SK-N-SH (cell line): ENCODE measurements around the gene MRPS12. TPM values are rescaled to one million over a fixed set of nuclear protein-coding genes. Genes with fewer than 3 reads are reported as not detected.

Source experiments
- CTCF ChIA-PET: fragments of 300-600, 350-600 bp; formaldehyde crosslinking; extraction: SDS; loops from one replicate; lab custom pipeline; 2021; lab: Yijun Ruan, JAX
- POLR2A ChIA-PET: fragments of 350-600 bp; sonication (Branson Sonifier 250); formaldehyde crosslinking; extraction: SDS; loops from one replicate; lab custom pipeline; 2020; ENCODE audit warnings: antibody characterized with exemption, inconsistent platforms; lab: Yijun Ruan, JAX
- DNase-seq: peaks from one replicate; pipeline ENCODE4 v3.0.0; 2012
- H2AFZ ChIP-seq: fragments of 200-600 bp; sonication (generic); 2 replicates; pipeline ENCODE4 v1.8.1; 2016; ENCODE audit warnings: antibody characterized with exemption, mild to moderate bottlenecking, low read depth
- H3F3A ChIP-seq: fragments of 200-600 bp; sonication (generic); replicated peaks from 2 replicates; pipeline ENCODE3; 2016; ENCODE audit warnings: antibody characterized with exemption, mild to moderate bottlenecking; ENCODE audit not compliant: insufficient read depth
- H3K27ac ChIP-seq, 2 experiments: fragments of 200-500 bp in 1 of 2; fragments of 200-600 bp in 1 of 2; sonication (Bioruptor generic) in 1 of 2; sonication (generic), shearing (Covaris generic) in 1 of 2; 2 replicates each; pipeline versions ENCODE4 v1.5.1 to v1.6.1; 2014 to 2016; ENCODE audit warnings: low read depth in 2 of 2, inconsistent platforms in 1 of 2, low read length in 1 of 2, mild to moderate bottlenecking in 1 of 2, mixed read lengths in 1 of 2
- H3K27me3 ChIP-seq: fragments of 200-600 bp; sonication (generic), shearing (Covaris generic); 2 replicates; pipeline ENCODE4 v1.6.1; 2016; ENCODE audit warnings: mixed run types; ENCODE audit not compliant: insufficient read depth
- H3K36me3 ChIP-seq, 2 experiments: fragments of 200-500 bp in 1 of 2; fragments of 200-600 bp in 1 of 2; sonication (Bioruptor generic) in 1 of 2; sonication (generic) in 1 of 2; replicated peaks in 1 of 2; 2 replicates each; pipeline versions ENCODE3 to v1.5.1; 2014 to 2016; ENCODE audit warnings: low read length in 1 of 2, mild to moderate bottlenecking in 1 of 2; ENCODE audit not compliant: insufficient read depth in 2 of 2, control insufficient read depth in 1 of 2
- H3K4me1 ChIP-seq, 2 experiments: fragments of 200-500 bp in 1 of 2; fragments of 200-600 bp in 1 of 2; sonication (Bioruptor generic) in 1 of 2; sonication (generic), shearing (Covaris generic) in 1 of 2; 2 replicates each; pipeline versions ENCODE4 v1.5.1 to v1.6.1; 2014 to 2016; ENCODE audit warnings: low read depth in 1 of 2, low read length in 1 of 2, mixed run types in 1 of 2; ENCODE audit not compliant: insufficient read depth in 2 of 2, control insufficient read depth in 1 of 2
- H3K4me2 ChIP-seq: fragments of 200-600 bp; sonication (generic), shearing (Covaris generic); 2 replicates; pipeline ENCODE4 v1.6.1; 2017; ENCODE audit warnings: mixed run types
- H3K4me3 ChIP-seq, 2 experiments: fragments of 200-500 bp in 1 of 2; fragments of 200-600 bp in 1 of 2; sonication (Bioruptor generic) in 1 of 2; sonication (generic), shearing (Covaris generic) in 1 of 2; 2 replicates each; pipeline versions ENCODE4 v1.5.1 to v1.8.1; 2014 to 2016; ENCODE audit warnings: low read depth in 2 of 2, inconsistent platforms in 1 of 2, low read length in 1 of 2, mild to moderate bottlenecking in 1 of 2, mixed read lengths in 1 of 2, moderate library complexity in 1 of 2
- H3K79me2 ChIP-seq: fragments of 200-600 bp; sonication (generic); 2 replicates; pipeline ENCODE4 v1.8.1; 2017; ENCODE audit warnings: mild to moderate bottlenecking; ENCODE audit not compliant: insufficient read depth
- H3K9ac ChIP-seq: fragments of 200-600 bp; sonication (generic); 2 replicates; pipeline ENCODE4 v1.6.1; 2017; ENCODE audit warnings: mixed run types
- H3K9me2 ChIP-seq: fragments of 200-600 bp; sonication (generic); 2 replicates; pipeline ENCODE4 v1.6.1; 2017; ENCODE audit warnings: mixed run types
- H3K9me3 ChIP-seq: fragments of 200-600 bp; sonication (generic); 2 replicates; pipeline ENCODE4 v1.6.1; 2017; ENCODE audit warnings: mixed run types, mild to moderate bottlenecking, moderate library complexity
- H4K20me1 ChIP-seq: fragments of 200-600 bp; sonication (generic); 2 replicates; pipeline ENCODE4 v1.6.1; 2017; ENCODE audit warnings: mild to moderate bottlenecking, mixed run types; ENCODE audit not compliant: insufficient read depth
- EP300 ChIP-seq, 2 experiments: IDR thresholded peaks; 2 replicates each; pipeline versions ENCODE4 v1.4.0 to v1.6.1; 2012; ENCODE audit warnings: borderline replicate concordance in 1 of 2, low read depth in 1 of 2, low read length in 1 of 2
- EZH2phosphoT487 ChIP-seq: fragments of 200-600 bp; sonication (generic); IDR thresholded peaks from 2 replicates; pipeline ENCODE4 v1.6.1; 2017; ENCODE audit warnings: low read depth, mixed run types, mild to moderate bottlenecking, antibody characterized with exemption, moderate library complexity, borderline replicate concordance
- FOXJ3 ChIP-seq: sonication (generic); formaldehyde crosslinking; IDR thresholded peaks from 2 replicates; pipeline ENCODE4 v1.5.1; 2020; ENCODE audit warnings: mild to moderate bottlenecking, missing genetic modification reagents
- GABPA ChIP-seq: IDR thresholded peaks from 2 replicates; pipeline ENCODE4 v1.4.0; 2012; ENCODE audit warnings: low read depth, mild to moderate bottlenecking
- GATA2 ChIP-seq: sonication (generic); formaldehyde crosslinking; IDR thresholded peaks from 2 replicates; pipeline ENCODE4 v1.5.0; 2020; ENCODE audit warnings: mild to moderate bottlenecking, missing genetic modification reagents
- NFIC ChIP-seq: IDR thresholded peaks from 2 replicates; pipeline ENCODE4 v1.4.0; 2012; ENCODE audit warnings: borderline replicate concordance
- NRF1 ChIP-seq: IDR thresholded peaks from 2 replicates; pipeline ENCODE4 v1.6.1; 2012; ENCODE audit warnings: low read depth, mild to moderate bottlenecking, low read length
- POLR2AphosphoS5 ChIP-seq: IDR thresholded peaks from 2 replicates; pipeline ENCODE4 v1.6.1; 2012; ENCODE audit warnings: low read depth, low read length
- RAD21 ChIP-seq: IDR thresholded peaks from 2 replicates; pipeline ENCODE4 v1.6.1; 2012; ENCODE audit warnings: mild to moderate bottlenecking, low read length
- REST ChIP-seq: IDR thresholded peaks from 2 replicates; pipeline ENCODE4 v1.6.1; 2012; ENCODE audit warnings: mild to moderate bottlenecking, low read depth, low read length, moderate library complexity
- RXRA ChIP-seq: IDR thresholded peaks from 2 replicates; pipeline ENCODE4 v1.4.0; 2012; ENCODE audit warnings: low read depth, mild to moderate bottlenecking, borderline replicate concordance
- YY1 ChIP-seq: IDR thresholded peaks from 2 replicates; pipeline ENCODE4 v1.4.0; 2012; ENCODE audit warnings: low read depth, mild to moderate bottlenecking
- WGBS: methylation state at CpG from one replicate; pipeline ENCODE4 v1.1.6; 2017; ENCODE audit warnings: low lambda C conversion rate; 5-methylcytosine and 5-hydroxymethylcytosine counted together
- polyA plus RNA-seq, 3 experiments: library from polyadenylated mRNA; depleted of rRNA; stranded (reverse); fragments of >200 nt; gene quantifications; 2 replicates each; pipeline ENCODE4 v1.2.3, GENCODE V29; 2012
- TF ChIP-seq, protein P1 (sequence below): IDR thresholded peaks from 2 replicates; pipeline ENCODE4 v1.4.0; 2012; ENCODE audit warnings: low read depth, borderline replicate concordance

Gene MRPS12
- polyA plus RNA-seq, 1 of the 3 experiments (the other 2 are of a cell fraction), result 59.6 TPM

GRCh38 chr19:38901683-38902082 lies 29.1 kb upstream of the MRPS12 start:
- no peak overlapping the region for H3K4me2 ChIP-seq
- H3K9ac ChIP-seq, result no peak overlapping the region
- TF ChIP-seq NFIC (no peak), YY1 (no peak), REST (no peak), RAD21 (no peak), RXRA (no peak), GATA2 (CRISPR knock-in tag) (no peak), EZH2phosphoT487 (no peak), NRF1 (no peak), POLR2AphosphoS5 (no peak), EP300 (IDR thresholded peaks at IDR 0.05; ENCODE audit: borderline replicate concordance in 1 of 2, low read depth in 1 of 2, low read length in 1 of 2) (no peak), FOXJ3 (CRISPR knock-in tag) (no peak), GABPA (no peak)
- TF ChIP-seq, protein P1, sequence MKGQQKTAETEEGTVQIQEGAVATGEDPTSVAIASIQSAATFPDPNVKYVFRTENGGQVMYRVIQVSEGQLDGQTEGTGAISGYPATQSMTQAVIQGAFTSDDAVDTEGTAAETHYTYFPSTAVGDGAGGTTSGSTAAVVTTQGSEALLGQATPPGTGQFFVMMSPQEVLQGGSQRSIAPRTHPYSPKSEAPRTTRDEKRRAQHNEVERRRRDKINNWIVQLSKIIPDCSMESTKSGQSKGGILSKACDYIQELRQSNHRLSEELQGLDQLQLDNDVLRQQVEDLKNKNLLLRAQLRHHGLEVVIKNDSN, result no peak
- H3K27me3 ChIP-seq, result no peaks in the 10 kb centered on the region
- H3K4me3 ChIP-seq, result no peak overlapping the region
- no peak for DNase-seq
- H3K36me3 ChIP-seq, result peaks cover 0 to 5% of the 10 kb centered on the region in 2 experiments
- POLR2A ChIA-PET, result no interaction called here
- 100% methylated on average over 1 of the region's 1 CpG for WGBS
- H3K9me2 ChIP-seq, result no peaks in the 10 kb centered on the region
- no peaks in the 10 kb centered on the region for H4K20me1 ChIP-seq
- no peak overlapping the region for H2AFZ ChIP-seq
- CTCF ChIA-PET, result interaction anchor here (2.4 to 2.8 kb wide), 2 partner anchors 14 to 29 kb away, joined by 8 to 19 read pairs; partner anchors contain the start of genes MRPS12 and SARS2
- H3K9me3 ChIP-seq, result no peaks in the 10 kb centered on the region
- H3K79me2 ChIP-seq, result peaks cover 43% of the 10 kb centered on the region
- peaks cover 0 to 9% of the 10 kb centered on the region in 2 experiments; a peak in 2 of 4 replicates for H3K4me1 ChIP-seq
- H3F3A ChIP-seq, result peaks cover 4% of the 10 kb centered on the region
- no peak overlapping the region for H3K27ac ChIP-seq
